HG02981 (cell line): ENCODE measurements around the gene RGS9.
"Not testable (repeated sequence)": the region's sequence is repeated elsewhere in the genome, so short reads cannot be mapped to it uniquely, and the experiment has no call there.

Experiments
- ATAC-seq: cut with Tn5 transposase; IDR thresholded peaks from one replicate; pipeline ENCODE4 v1.9.1; 2021; ENCODE audit warnings: mild to moderate bottlenecking, moderate library complexity; ENCODE audit not compliant: unreplicated experiment

RGS9 gene

DNA sequence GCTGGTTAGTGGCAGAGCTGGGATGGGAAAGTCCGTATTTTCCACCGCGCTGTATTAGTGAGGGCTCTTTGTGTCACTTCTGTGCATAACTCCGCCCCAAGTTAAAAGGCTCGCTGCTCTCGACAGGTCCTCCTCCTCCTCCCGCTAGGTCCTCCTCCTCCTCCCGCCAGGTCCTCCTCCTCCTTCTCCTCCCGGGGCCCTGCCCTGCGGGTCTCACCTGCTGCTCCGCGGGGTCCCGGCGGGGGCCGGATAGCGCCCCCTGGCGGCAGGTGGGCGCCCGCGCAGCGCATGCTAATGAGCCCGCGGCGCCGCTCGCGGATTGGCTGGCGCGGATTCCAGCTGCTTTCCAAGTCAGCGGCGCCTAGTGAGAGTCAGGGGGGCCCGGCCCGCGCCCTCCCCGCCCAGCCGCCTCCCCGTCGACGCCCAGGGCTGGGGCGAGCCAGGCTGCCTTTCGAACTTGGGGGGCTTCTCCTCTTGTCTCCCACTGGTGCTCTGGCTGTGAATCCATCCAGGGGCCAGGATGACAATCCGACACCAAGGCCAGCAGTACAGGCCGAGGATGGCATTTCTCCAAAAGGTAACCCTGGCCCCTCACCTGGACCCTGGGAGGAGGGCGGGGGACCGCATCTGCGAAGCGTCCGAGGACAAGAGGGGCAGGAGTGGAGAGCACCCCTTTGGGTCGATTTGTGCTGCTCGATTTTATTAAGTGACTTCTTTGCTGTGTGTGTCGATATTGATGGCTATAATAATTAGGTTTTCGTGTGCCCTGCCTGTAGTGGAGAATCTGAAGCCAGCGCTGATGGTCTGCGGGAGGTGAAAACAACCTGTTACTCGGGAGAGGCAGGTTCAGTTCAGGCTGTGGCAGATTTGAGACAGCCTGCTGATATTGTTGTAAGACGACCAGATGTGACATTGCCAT, at the start of gene RGS9:
Gene RGS9 (plus strand): TSS at position 350 of the 919 bp plus-strand sequence. CDS start 171 bp downstream, at position 521.
- ATAC-seq = peak; percentile 98

DNA sequence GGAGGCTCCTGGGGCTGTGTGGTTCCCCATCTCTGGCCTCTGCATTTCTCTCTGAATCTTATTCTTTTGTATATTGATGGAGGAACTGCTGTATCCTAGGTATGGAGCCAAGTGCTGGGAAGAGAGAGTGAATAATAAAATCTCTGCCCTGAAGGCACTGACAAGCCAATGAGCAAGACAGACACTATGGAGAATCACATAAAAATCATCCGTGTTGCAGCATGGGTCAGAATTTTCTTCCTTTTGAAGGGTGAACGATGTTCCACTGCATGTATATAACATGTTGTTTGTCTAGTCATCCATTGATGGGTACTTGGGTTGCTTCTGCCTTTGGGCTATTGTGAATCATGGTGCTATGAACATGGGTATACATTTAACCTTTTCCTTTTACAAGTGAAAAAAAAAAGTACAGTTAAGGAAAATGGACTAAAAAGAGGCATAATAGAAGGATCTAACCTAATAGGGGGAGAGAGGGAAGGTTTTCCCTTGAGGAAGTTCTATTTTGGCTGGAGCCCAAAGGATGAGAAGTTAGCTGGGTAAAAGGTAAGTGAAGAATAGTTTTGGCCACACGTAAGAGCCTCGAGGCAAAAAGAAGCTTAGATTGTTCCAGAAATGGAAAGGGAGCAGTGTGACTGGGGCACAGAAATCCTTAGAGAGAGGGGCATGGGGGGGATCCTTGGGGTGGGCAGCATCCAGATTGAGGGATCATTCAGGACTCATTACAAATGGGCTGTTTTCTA, 48.4 kb upstream of the RGS9 start:
- ATAC-seq = no peak

DNA sequence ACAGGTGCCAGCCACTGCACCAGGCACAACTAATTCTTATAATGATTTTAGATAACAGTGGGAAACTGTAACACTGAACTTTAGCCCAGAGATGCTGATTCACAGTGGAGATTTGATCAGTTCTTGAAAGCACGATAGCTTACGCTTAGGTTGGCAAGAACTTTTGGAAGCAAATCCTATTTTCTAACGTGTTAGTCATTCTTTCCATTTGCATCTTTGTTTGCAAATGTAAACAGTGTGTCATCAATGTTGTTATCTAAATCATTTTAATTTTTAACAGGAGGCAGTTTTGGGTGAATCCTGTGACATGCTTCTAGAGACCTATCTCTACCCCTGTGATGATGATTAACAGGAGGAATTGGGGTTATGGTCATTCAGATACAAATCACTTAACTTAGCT, 44.9 kb upstream of the RGS9 start:
- ATAC-seq = no peak

DNA sequence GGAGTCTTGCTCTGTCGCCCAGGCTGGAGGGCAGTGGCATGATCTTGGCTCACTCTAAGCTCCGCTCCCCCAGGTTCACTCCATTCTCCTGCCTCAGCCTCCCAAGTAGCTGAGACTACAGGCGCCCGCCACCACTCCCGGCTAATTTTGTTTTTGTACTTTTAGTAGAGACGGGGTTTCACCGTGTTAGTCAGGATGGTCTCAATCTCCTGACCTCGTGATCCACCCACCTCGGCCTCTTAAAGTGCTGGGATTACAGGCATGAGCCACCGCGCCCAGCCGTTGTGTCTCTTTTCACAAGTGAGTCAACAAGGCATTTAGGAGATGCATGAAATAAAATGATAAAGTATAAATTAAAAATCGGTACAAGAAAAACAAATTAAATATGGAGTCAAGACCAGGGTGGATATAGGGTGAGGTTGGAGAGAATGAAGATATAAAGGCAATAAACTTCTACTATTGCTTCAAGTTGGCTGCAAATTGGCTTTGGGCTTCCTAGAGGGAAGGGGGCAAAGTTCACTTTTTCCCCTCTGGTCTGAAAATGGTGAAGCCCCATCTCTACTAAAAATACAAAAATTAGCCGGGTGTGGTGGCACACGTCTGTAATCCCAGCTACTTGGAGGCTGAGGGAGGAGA, 44.3 kb upstream of the RGS9 start:
- ATAC-seq = not testable (repeated sequence)

DNA sequence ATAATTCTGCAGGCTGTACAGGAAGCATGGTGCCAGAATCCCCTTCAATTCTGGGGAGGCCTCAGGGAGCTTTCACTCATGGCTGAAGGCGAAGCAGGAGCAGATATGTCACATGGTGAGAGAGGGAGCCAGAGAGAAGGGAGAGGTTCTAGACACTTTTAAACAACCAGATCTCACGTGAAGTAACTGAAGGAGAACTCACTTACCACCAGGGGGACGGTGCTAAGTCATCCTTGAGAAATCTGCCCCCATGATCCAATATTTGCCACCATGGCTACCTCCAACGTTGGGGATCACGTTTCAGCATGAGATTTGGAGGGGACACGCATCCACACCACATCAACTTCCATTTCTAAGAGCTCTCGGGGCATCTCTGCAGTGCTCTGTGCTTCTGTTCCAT, 43.2 kb upstream of the RGS9 start:
- no peak for ATAC-seq

DNA sequence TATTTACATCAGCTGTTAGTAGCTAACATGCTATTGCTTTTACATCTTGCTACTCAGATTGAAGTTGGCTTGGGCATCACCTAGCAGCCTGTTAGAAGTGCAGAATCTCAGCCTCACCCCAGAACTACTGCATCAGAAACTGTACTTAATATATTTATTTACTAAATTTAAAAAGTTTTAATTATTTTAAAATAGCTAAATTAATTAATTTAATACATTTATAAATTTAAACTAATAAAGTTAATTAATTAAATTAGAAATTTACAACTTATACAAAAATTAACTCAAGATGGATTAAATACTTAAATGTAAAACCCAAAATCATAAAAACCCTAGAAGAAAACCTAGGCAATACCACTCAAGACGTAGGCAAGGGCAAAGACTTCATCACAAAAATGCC, 41.7 kb upstream of the RGS9 start:
- ATAC-seq = no peak

DNA sequence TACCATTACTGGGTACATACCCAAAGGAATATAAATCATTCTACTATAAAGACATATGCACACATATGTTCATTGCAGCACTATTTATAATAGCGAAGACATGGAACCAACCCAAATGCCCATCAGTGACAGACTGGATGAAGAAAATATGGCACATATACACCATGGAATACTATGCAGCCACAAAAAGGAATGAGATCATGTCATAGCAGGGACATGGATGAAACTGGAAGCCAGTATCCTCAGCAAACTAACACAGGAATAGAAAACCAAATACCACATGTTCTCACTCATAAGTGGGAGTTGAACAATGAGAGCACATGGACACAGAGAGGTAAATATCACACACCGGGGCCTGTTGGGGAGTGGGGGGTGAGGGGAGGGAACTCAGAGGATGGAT, 40.8 kb upstream of the RGS9 start:
- not testable (repeated sequence) for ATAC-seq

DNA sequence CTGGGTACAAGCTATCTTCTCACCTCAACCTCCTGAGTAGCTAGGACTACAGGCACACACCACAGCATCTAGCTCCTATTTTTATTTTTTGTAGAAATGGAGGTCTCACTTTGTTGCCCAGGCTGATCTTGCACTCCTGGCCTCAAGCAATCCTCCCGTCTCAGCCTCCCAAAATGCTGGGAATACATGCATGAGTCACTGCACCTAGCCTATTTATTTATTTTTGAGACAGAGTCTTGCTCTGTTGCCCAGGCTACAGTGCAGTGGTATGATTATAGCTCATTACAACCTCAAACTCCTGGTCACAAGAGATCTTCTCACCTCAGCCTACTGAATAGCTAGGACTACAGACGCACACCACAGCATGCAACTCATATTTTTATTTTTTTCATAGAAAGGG, 40.1 kb upstream of the RGS9 start:
- ATAC-seq = no peak

DNA sequence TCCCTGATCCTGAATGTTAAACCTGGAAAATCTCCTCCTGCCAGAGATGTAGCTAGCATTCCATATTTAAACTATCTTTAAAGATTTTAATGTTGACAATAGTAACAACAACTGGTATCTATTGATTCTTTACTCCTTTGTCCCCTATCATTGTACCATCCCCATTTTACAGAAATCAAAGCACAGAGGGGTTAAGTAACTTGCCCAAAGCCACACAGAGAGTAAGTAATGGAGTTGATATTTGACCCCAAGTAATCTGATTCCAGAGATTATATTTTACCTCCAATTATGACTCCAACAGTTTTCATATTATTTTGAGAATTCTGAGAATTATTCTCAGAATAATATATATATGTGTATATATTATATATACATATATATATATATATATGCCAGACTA, 37.7 kb upstream of the RGS9 start:
- ATAC-seq = no peak

DNA sequence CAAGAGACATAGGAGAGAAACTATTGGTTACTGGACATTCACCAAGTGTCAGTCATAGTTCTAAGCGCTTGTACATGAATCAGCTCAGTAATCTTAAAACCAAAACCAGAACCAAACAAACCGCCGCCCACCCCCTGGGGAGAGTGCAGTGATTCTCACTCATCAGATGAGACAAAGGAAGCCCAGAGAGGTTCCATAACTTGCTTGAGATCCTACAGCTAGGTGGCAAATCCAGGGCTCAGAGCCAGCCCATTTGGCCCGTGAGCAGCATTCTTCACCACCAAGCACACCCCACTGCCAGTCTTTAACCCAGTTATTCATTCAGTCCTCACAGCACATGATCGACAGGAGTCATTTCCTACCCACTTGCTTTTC, 37.2 kb upstream of the RGS9 start:
- ATAC-seq = peak; percentile 71

DNA sequence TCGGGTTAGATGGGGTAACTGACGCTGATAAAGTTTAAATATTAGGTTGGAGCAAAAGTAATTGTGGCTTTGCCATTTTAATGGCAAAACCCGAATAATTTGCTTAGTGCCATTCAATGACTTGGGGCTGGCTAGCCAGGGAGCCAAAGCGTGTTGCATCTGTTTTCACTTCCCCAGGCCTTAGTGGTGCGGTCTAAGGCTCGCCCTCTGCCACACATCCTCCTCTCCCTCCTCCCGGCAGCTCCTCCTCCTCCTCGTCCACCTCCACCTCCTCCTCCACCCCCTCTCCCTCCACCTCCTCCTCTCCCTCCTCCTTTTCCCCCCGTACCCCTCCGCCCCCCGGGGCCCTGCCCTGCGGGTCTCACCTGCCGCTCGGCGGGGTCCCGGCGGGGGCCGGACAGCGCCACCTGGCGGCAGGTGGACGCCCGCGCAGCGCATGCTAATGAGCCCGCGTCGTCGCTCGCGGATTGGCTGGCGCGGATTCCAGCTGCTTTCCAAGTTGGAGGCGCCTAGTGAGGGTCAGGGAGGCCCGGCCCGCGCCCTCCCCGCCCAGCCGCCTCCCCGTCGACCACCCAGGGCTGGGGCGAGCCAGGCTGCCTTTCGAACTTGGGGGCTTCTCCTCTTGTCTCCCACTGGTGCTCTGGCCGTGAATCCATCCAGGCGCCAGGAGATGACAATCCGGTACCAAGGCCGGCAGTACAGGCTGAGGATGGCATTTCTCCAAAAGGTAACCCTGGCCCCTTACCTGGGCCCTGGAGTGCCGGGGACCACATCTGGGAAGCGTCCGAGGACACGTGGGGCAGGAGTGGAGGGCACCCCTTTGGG, 36.6 kb upstream of the RGS9 start:
- ATAC-seq = peak; percentile 69

DNA sequence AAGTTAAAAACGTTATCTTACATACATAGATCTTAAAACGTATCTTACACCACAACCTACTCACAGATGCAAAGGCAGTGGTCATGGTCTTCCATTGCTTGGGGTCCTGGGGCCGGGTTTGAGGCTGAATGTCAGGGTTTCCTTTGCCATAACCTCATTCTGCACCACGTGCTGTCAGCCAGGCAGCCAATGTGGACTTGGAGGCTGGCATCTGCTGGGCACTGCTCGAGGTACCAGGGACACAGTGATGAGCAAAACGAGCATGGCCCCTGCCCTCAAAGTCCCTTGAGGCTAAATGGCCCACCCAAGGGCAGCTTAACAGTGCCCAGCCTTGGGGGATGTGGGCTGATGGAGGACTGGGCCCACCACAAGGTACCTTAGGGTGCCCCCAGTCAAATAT, 35.8 kb upstream of the RGS9 start:
- ATAC-seq = no peak

DNA sequence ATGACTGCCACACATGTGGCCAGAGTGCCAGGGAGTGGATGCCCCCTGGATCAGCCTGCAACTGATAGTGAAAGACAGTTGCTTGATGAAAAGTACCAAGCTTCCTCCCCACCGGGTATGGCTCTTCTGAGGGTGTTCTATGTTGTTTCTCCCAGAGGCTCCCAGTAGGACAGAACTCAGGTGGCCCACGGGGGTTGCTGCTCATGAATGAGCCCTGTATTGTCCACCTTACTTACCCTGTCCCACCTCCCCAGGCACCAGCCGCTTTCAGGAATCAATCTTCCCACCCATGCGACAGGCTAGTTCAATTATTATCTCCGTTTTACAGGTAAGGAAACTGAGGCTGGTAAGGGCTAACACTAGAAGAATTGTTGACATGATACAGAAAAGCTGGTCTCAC, 34.9 kb upstream of the RGS9 start:
- no peak for ATAC-seq

DNA sequence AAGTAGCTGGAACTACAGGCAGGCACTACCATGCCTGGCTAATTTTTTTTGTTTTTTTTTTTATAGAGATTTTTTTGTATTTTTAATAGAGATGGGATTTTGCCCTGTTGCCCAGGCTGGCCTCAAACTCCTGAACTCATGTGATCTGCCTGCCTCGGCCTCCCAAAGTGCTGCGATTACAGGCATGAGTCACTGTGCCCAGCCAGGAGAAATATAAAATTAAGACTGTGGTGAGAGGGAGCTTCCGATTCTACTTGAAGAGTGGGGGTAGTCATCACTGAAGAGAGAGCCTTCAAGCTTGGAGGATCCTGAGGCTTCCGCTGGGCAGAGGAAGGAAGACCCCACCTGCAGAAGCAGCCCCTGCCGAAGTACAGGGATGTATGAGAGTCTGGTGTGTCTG, 34.4 kb upstream of the RGS9 start:
- ATAC-seq = no peak

DNA sequence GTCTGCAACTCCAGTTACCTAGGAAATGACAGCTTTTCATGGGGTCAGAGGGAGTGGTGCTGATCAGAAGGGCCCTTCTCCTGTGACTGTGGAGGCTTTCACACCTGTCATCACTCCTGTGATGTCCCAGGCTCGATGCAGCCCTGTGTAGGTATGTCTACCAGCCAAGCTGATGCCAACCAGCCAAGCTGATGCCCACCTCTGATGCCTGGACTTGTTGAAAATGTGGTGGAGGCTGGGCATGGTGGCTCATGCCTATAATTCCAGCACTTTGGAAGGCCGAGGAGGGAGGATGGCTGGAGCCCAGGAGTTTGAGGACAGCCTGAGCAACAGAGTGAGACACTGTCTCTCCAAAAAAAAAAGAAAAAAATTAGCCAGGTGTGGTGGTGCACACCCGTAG, 33.7 kb upstream of the RGS9 start:
- ATAC-seq = no peak

DNA sequence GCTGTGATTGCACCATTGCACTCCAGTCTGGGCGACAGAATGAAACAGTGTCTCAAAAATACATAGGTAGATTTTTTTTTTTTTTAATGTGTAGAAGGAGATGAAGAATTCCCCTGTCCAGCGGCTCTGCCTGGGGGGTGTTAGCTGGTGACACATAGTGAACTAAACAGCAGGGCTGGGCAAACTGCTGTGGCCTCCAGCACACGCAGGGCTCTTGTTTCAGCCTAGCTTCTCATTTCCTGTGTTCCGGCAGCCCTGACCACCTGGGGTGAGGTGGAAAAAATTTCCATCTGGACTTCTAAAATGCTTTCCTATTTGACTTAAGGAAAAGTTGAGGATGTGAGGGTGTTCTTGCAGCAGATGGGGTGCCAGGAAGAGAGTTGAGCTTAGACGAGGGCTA, 33.3 kb upstream of the RGS9 start:
- ATAC-seq = no peak

DNA sequence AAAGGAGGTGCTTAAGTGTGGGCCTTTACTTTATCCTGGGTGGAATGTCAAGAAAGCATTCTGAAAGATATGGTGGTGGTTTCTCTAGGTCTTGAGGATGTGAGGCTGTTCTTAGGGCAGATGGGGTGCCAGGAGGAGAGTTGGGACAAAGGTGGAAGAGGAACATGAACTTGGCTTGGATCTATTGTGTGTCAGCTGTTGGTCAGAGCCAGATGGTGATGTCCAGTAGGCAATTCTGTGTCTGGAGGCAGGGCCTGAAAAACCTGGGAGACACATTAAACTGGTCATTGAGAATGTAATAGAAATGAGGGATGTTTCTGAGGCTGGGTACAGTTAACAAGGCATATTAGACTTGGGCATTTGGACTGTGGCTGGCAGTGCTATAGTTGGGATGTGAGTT, 32.6 kb upstream of the RGS9 start:
- ATAC-seq = no peak

DNA sequence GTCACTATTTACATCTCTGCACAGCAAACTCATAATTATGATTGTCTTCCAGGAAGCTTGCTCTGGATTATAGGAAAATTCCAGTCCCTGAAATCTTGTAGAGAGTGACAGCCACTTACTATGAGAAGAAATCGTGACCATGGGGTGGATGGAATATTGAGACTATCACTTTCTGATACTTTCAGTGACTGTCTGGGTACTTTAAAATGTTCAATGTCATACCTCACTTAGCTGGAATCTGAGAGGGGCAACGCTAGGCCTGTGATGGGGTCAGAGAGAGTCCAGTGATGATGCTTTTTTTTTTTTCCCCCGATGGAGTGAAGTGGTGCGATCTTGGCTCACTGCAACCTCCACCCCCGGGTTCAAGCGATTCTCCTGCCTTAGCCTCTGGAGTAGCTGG, 32.2 kb upstream of the RGS9 start:
- no peak for ATAC-seq

DNA sequence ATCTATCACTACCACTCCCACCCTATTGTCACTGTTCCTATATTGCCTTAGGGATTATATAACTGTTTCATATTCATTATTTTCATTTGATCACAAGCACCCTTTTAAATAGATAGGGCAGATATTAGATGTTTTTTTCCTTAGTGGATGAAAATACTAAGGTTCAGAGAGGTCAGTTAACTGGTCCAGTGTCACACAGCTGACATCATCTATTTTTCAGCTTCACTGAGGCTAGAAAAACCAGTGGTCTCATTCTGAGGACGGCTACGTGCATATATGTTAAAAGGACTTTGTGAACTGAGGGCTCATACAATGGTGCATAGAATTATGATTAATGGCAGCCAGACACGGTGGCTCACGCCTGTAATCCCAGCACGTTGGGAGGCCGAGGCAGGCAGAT, 29.0 kb upstream of the RGS9 start:
- ATAC-seq = no peak

DNA sequence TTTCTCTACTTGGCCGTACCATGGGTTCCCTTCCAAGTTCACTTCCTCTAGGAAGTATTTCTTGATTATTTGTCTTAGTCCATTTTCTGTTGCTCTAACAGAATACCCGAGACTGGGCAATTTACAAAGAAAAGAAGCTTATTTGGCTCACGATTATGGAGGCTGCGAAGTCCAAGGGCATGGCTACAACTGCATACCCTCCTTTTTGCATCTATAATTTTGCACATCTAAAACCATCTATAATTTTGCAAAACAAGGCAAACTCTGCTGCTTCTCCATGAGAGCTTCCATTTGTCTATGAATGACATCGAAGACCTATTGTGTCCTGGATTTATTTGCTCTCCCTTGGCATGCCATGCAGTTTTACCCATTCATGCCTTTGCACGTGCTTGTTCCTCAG, 27.6 kb upstream of the RGS9 start:
- no peak for ATAC-seq
